Posterior cingulate gyrus (tissue), 11 donors: ENCODE data around the gene SOBP.
"Not testable (repeated sequence)": the region's sequence is repeated elsewhere in the genome, so short reads cannot be mapped to it uniquely, and the experiment has no call there.

Experiments
- DNase-seq, 10 donors: peaks; one replicate each; pipeline versions ENCODE4 v3.0.0 to v3.0.0-alpha.2; 2020 to 2021; ENCODE audit warnings: mixed read lengths in 3 of 10
- intact Hi-C: fragments of 100-400 bp; cut with DNase I; formaldehyde crosslinking; loops from one replicate; pipeline ENCODE4 v1.15.1; 2023

Gene SOBP

DNA sequence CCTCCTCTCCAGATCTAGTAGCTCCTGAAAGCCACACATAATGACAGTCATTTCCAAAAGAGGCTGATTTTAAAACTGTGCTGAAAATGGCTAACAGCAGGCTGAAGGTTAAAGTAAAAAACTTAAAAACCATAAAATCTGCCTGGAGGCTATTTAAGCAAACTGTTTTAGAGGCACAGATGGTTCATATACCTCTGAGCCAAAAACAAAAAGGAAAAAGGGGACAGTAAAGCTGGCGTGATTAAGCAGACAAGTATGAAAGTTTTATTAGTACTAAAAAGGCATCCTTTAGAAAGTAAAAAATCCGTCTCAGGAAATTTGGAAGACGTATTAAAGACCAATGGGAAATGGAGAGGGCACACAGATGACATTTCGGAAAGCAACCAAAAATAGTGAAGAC, 55.8 kb downstream of the SOBP start:
- intact Hi-C loops, result no loop called here
- no peak for DNase-seq

DNA sequence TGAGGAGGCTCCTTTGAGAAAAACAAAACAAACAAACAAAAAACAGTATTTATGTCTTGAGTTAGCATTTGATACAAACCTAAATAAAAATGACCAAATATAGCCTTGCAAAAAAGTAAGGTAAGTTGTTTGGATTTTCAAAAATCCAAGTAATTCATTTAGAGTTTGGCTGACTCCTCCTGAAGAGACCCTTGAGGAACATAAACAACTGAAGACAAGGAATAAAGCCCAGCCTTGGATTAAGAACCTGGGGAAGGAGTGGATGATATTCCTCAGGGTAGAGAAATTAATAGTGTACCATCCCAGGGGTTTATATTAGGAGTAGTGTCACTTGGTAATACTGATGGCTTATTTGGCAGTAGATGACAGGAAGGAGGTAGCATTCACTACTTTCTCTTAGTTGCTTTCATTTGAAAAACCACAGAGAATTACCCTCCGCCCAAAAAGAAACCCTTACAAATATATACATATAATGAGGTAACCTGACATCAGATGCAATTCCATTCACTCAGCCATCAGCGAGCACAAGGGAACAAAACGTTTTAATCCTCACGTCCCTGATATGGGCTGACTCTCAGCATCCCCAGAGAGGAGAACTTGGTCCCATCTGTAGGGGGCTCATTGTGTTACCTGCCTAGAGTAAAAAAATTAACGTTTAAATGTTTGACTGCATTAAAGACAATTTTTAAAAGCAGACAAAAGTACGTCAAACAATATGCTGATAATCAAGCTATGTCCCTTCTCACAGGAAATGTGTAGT, 57.0 kb downstream of the SOBP start:
- intact Hi-C loops, result no loop called here
- no peak for DNase-seq

DNA sequence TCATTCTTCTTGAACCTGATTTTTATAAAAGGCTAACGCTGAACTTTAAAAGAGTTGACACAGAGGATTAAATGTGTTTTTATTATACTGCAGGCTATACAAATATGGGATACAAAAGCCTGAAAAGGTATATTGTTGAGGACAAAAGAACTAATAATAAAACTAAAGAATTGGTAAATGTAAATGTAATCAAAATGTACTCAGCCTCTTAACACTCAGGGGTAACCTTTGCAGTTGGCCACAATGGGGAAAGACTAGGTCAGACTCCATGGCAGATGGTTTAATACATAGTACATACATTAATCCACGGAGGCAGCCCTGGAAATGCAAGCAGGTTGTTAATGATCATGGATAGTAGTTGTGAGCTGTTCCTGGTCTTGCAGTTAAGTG, 57.5 kb downstream of the SOBP start:
- intact Hi-C loops, result no loop called here
- DNase-seq, result no peak

DNA sequence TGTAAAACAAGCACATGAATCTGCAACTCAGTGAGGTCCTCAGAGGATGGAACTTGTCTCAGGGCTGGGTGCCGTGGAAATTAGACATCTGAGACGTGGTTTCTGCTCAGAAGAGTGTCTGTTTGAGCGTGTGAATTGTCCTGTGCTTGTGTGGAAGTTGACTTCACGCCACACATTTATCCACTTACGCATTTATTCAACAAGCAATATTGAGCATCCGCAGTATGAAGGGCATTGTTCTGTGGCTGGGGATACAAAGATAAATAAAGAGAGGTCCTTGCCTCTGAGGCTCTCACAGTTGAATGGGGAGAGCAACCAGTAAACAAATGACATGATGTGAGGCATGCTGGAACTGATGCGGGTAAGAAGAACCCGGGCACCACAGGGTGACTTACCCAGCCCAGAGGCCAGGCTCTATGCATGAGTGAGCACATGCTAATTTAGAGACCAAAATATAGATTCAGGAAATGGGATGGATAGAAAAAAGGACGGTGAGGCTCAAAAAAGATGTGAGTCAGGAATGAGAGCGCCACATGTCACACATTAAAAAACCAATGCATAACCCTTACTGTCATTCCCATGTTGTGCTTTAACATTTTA, 60.4 kb downstream of the SOBP start:
- peak in 1 of 10 donors; percentile 23 for DNase-seq
- intact Hi-C loops, result loop anchor here (10.0 kb wide), 1 partner anchor 56 kb away; the partner anchor contains the start of gene SOBP

DNA sequence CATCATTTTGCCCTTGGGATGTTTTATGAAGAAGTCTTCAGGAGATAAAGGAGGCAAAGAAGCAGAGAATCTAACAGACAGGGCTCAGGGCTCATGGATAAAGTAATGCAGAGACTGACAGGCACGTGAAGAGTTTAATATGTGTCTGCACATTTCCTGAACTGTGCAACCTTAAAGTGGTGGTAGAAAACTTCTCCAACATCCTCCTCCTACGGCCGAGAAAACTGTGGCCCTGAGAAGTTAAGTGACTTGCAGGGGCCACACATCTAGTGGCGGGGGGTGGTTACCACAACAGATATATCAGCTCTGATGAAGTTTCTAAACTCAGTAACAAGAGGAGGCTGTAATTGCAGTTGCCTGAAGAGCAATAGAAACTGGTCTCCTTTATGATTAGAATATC, 61.0 kb downstream of the SOBP start:
- intact Hi-C loops, result loop anchor here (10.0 kb wide), 1 partner anchor 56 kb away; the partner anchor contains the start of gene SOBP
- no peak for DNase-seq

DNA sequence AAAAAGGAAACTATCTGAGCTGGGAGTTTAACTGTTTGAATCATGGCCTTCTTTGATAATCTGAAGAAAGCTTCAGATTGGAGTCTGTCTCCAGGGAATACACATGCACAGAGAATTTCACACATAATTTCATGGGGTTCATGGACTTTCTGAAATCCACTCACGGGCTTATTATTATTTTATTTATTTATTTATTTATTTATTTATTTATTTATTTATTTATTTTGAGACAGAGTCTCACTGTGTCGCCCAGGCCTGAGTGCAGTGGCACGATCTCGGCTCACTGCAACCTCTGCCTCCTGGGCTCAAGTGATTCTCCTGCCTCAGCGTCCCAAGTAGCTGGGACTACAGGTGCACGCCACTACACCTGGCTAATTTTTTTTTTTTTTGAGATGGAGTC, 63.2 kb downstream of the SOBP start:
- intact Hi-C loops, result loop anchor here (10.0 kb wide), 1 partner anchor 58 kb away; the partner anchor contains the start of gene SOBP
- DNase-seq, result not testable (repeated sequence)

DNA sequence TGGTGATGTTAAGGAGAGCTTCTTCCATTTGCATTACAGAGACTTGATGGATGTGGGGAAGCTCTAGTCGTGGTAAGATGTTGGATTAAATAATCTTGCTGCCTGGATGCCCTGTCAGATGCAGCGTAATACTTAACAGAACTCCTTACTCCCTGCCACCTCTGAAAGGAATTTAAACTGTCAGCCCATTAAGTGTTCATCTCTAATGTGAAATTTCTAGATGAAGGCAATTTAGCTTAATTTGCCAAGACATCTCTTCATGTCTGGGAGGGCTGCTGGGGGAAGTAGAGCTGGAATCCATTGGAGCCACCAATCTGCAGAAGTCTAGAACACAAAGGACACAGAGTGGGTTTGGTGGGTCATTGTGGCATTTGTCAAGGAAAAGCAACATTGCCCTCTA, 64.4 kb downstream of the SOBP start:
- no peak for DNase-seq
- intact Hi-C loops, result loop anchor here (10.0 kb wide), 1 partner anchor 60 kb away; the partner anchor contains the start of gene SOBP

DNA sequence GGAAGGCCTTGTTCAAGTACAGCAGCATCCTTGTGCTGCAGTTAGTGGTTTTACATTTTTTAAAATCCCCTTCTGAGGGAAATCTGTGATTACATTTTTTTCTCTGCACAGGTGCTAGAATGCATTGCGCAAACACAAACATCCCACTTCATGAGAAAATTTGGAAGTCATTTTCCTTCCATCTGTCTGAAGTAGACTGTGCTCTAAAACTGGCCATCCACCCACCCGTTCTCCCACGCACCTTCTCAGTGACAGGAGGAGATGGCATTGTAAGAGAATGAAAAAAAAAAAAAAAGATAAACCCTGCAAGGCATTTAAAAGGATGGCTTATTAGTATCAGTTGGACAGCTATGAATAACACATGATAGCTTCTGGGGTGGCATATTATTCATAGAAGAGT, 65.0 kb downstream of the SOBP start:
- peak in 5 of 10 donors; percentile 31 to 86 (median 50) for DNase-seq
- intact Hi-C loops, result loop anchor here (10.0 kb wide), 1 partner anchor 60 kb away; the partner anchor contains the start of gene SOBP

DNA sequence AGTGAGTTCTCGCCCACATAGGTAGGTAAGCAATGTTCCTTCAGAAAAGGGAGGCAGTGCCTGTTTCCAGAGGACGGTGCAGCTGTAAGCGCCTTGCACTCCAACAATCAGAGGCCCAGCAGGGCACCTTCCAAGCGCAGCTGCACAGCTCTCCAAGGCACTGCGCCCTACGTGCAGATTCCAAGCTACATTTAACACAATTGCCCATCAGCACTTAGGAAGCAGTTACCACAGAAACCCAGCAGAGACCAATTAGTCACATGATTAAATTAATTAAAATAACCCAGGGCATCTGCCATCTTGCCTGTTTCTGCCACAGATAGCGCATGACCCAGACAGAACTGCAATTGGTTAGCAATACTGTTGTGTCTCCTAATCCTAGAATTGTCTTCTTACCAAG, 65.5 kb downstream of the SOBP start:
- intact Hi-C loops, result loop anchor here (10.0 kb wide), 1 partner anchor 61 kb away; the partner anchor contains the start of gene SOBP
- peak in 6 of 10 donors; percentile 35 to 90 (median 72) for DNase-seq

DNA sequence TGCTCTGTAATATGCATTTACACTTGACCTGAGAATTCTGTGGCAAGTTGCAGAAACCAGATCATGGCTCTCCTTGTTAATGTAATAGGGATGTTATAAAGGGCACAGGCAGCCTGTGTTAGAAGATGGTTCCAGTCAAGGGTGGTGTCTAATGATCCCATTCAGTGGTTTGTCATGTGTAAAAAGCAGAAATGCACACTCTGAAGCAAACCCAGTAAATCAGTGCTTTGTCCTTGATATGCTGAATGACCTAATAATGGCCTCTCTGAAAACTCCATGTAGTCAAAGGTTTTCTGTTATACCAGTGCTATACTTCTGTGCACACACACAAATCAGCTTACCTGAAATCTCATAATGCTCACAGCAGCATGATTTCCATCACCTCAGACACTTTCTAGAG, 66.2 kb downstream of the SOBP start:
- intact Hi-C loops, result loop anchor here (10.0 kb wide), 1 partner anchor 61 kb away; the partner anchor contains the start of gene SOBP
- no peak for DNase-seq

DNA sequence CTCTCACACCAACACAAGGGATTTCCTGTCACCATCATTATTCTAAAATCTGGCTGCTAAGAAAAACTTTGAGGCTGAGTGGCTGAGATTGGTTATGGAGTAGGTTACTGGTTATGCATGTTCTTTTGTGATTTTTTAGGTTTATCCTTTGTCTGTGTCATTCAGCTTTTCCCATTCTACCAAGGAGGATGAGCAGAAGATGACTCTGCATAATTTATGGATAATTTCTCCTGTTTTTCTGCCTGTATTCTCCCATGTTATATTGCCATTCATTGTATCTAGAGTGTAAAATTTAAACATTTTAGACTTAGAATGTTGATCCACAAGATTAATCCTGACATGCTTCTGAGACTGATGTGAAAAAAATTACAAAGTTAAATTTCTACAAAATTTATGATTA, 67.8 kb downstream of the SOBP start:
- intact Hi-C loops, result loop anchor here (10.0 kb wide), 1 partner anchor 63 kb away; the partner anchor contains the start of gene SOBP
- no peak for DNase-seq

DNA sequence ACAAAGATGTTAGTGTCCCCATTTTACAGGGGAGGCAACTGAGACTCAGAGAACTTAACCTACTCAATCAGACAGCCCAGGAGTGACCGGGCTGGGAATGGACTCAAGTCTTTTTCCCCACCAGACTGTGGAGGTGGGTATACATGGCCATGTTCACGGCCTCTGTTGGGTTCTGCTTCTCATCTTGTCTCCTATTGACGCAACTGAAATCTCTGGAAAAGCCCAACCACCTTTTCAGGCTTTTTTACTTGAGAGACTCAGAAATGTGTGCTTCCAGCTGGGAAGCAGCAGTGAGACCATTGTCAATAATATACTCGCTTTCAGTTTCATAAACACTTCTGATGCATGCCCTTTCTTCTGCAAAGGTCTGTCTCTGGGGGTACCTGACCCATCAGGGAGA, 70.7 kb downstream of the SOBP start:
- intact Hi-C loops, result no loop called here
- DNase-seq, result no peak

DNA sequence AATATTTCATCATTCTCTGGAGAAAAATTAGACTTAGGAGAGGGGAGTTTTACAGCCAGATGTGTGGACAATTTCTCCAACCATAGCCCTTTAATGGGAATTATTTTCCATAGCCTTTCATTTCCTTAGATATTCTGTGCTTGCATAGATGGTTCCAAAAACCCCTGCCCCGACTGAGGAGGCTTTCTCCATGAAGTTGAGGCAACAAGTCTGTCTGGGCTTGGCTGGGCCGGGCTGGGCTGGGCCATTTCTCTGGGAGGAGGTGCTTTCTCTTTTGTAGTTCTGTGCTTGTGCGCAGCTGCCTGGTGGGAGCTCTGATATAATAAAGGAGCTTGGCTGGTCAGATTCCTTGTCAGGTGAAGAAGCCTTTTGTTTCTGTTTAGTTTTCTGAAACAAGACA, 71.4 kb downstream of the SOBP start:
- DNase-seq, result no peak
- intact Hi-C loops, result no loop called here

DNA sequence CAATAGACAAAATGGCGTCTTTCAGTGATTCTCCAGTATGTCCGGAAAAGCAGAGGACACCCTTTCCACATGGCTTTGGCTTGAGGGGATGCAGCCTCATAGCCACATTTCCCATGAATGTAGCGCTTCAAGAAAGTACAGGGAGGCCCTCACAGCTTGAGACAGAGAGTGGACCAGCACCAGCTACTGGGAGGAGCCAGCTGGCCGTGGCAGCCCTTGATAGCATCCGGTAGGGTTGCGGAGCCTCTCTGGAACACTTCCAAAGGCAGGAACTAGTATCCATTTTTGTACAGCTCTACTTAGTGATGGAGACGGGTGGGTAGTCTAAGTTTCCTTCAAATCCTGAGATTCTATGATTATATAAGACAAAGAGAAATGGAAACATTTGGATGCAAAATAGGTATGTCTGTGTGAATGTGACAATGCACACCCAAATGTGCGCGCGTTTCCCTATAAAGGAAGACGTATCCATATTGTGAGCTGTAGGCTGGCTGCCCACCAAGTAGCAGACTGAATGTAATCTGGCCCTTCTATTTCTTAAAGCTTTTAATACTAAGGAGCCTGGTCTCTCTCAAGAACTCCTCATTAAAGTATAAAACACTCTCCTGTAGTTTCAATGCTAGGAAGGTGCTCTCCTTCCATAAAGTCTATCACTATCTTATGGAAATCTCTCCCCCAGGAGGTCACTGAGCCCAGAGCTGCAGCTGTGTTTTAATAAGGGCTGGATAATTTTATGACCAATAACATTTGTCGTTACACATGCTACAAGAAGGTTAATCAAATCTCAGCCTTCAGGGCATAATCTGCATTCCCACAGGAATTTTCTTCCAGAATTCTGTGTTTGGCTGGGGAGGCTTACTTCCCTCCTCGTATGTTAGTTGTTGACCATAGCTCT, 74.0 kb downstream of the SOBP start:
- DNase-seq, result peak in 2 of 10 donors; percentile 33 to 73
- intact Hi-C loops, result no loop called here

DNA sequence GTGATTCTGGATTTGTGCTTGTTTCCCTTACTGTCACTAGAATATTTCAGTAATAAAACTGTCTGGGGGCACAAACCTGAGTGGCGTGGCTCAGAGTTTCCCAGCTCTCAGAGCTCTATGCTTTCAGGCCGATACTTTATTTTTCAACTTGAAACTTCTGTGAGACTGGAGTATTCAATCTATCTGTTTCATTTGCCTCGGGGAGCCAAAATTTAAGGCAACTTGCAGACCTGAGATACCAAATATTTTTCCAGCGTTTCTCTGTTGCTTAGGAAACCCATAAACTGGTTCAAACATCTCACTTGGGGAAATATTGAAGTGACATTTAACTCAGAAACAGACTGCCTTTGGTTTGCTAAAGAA, 74.7 kb downstream of the SOBP start:
- intact Hi-C loops, result no loop called here
- no peak for DNase-seq

DNA sequence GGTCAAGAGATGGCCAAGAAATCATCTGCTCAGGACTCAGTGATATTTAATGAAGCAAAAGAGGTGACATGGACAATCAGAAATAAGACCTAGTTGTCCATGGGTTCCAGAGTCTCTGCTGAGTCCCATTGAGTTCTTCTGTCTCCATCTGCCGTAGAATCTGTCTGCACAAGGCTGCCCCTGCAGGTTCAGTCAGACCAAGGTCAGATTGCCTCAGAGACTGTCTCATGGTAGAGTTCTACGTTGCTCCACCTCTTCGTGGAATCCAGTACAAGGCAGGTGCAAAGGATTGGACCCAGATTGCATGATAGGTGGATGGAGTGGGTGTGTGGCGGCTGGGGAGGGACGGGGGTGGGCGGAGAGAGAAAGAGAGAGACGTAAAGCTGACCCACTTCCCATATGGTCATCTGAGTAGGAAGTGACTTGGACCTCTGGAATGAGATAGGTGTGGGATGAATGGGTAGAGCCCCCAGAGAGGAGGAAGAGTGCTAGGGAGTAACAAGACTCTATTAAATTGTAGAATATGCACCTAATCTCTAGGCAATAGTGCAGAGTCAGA, 75.3 kb downstream of the SOBP start:
- intact Hi-C loops, result no loop called here
- no peak for DNase-seq

DNA sequence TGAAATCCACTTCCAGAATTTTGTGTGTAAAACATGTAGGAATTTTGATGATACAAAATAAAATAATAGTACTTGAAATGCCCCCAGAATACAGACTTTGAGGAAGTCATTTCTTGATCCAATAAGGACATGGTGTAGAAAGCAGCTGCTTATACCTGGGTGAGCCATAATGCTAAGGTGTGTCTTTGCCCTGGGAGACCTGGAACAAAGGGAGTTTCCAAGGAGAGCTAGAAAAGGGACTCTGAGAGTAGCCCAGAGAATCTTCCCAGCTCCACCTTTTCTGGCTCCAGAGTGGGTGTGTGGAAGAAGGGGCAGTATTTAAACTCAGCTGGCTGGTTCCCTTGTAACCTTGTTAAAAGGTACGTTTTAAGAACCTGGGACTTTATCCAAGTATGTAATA, 77.7 kb downstream of the SOBP start:
- intact Hi-C loops, result no loop called here
- DNase-seq, result no peak

DNA sequence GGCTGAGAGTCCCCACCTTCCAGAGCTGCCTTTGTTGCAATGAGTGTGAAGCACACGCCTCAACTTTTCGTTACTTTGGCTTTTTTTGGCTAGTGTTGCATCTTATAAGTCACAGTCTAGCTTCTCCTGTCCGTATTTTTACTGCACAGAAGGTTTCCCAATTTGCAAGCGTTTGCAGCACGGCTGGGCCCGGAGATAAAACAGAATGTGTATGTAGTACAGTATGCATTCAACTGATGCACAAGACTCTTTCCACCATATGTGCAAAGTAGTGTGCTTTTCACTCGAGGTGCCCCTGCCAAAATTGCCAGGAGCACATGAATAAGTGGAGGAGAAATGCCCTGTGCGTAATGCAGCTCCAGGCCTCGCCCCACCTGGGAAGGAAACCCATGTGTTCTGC, 79.6 kb downstream of the SOBP start:
- DNase-seq, result peak in 7 of 10 donors; percentile 22 to 89 (median 55)
- intact Hi-C loops, result no loop called here

DNA sequence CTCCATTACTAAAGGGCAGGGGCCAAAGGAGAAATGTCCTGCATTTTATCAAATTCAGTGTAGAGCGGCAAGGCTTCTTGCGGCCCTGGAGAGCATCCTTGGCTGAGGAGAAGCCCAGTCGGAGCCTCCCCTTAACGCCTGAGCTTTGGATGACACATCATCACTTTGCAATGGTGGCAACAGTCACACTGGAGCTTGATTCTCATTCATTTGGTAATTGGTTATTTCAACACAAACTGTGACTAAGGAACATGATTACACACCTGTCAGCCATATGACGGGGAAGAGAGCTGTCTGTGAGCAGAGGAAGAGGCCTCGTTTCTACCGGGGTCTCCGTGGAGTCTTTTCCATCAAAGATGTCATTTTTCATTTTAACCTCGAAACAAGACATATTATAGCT, 81.4 kb downstream of the SOBP start:
- DNase-seq, result no peak
- intact Hi-C loops, result no loop called here

DNA sequence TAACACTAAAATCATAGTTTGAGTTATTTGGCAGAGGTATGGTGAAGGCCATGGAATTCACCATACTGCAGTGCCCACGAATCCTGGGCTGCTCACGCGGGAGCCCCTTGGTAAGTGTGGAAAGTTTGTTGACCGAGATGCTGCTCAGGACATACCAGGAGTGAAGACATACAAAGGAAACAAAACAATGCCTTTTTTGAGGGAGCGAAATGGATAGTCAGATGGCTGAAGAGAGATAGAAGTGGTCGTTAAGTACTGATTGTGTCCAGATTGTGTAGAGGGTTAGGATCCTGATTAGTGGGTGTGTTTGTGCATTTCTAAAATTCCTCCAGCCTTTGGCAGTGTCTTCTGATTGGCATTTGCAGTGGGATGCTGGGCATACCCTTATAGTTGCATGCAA, 83.0 kb downstream of the SOBP start:
- no peak for DNase-seq
- intact Hi-C loops, result no loop called here

DNA sequence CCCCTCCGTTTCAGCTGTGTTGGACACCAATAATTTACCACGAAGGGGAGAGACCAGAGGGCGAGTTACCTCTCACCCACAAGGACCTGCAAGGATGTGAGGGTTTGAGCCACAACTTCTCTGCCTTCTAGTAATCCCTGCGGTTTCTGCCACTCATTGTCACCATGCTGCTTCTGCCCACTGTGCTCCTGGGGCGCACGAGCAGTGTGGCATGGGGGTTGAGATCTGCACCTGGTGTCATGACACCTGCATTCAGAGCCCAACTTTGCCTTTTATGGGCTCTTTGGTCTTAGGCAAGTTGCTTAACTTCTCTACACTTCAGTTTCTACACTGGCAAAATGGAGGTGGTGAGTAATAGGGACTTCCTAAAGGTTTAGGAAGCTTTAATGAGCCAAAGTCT, 84.9 kb downstream of the SOBP start:
- DNase-seq, result no peak
- intact Hi-C loops, result no loop called here
